ENCODE results near the gene DDX54. TPM values are rescaled to one million over a fixed set of nuclear protein-coding genes. Genes with fewer than 3 reads are reported as not detected.

The DDX54 gene
- total and polyA plus RNA-seq, 4 donors, result 12.6 to 70.8 (median 47.9) TPM

DNA sequence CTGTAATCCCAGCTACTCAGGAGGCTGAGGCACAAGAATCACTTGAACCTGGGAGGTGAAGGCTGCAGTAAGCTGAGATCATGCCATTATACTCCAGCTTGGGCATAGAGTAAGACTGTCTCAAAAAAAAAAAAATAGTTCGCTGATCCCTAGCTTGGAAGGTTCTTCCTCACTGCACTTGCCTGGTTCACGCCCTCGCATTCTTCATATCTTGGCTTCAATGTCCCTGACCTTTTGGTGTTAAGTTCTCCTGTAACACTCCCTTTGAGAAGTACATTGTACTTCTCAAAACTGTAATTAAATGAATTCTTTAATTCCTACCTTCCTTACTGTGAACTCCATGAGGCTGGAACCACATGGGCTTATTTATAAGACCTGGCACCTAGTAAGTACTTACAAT, 19.5 kb upstream of the DDX54 start:
- H3K4me3 ChIP-seq (ENCODE audit: low read length in 2 of 2), result no peak overlapping the region
- no peak overlapping the region for H3K27ac ChIP-seq (ENCODE audit: low read depth in 1 of 2, low read length in 2 of 2)
- intact Hi-C loops (cut with DNase I), result no loop called here
- H3K4me1 ChIP-seq (ENCODE audit: control insufficient read depth in 1 of 2, insufficient read depth in 2 of 2, low read length in 2 of 2), result no peaks in the 10 kb centered on the region
- 93 to 94% methylated on average over 3 of the region's 3 CpGs for WGBS, 2 donors
- H3K27me3 ChIP-seq (ENCODE audit: control insufficient read depth in 1 of 2, insufficient read depth in 2 of 2, low read length in 1 of 2), result no peaks in the 10 kb centered on the region
- H3K9me3 ChIP-seq (ENCODE audit: control insufficient read depth, low read length), result no peaks in the 10 kb centered on the region
- peak in 1 of 2 donors; percentile 7 for DNase-seq
- no peaks in the 10 kb centered on the region for H3K36me3 ChIP-seq (ENCODE audit: control insufficient read depth in 1 of 2, insufficient read depth in 2 of 2, low read length in 1 of 2)
- ATAC-seq (ENCODE audit: low FRiP score), result no peak

DNA sequence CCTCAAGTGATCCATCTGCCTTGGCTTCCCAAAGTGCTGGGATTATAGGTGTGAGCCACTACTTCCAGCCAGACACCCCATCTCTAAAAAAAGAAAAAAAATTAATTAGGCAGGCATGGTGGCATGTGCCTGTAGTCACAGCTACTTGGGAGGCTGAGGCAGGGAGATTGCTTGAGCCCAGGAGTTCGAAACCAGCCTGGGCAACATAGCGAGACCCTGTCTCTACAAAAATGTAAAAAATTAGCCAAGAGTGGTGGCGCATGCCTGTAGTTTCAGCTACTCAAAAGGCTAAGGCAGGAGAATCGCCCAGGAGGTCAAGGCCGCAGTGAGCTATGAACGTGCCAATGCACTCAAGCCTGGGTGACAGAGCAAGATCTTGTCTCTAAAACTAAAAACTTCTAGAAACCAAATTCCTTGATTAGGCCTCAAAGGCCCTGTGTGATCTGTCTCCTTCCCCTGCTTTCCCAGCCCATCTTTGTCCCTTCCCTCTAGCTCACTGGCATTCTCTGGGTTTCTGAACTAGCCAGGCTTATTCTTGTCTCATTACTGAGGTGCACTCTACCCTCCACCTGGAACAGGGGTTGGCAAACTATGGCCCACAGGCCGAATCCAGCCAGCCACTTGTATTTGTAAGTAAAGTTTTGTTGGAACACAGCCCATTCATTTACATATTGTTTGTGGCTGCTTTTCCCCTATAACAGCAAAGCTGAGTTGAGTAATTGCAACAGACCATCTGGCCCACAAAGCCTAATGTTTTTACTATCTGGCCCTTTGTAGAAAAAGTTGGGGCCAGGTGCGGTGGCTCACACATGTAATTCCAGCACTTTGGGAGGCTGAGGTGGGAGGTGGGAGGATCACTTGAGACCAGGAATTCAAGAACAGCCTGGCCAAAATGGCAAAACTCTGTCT, 18.8 kb upstream of the DDX54 start:
- ATAC-seq (ENCODE audit: low FRiP score), result no peak
- Histone ChIP-seq H3K27ac (ENCODE audit: low read depth in 1 of 2, low read length in 2 of 2) (no peak overlapping the region), H3K4me1 (ENCODE audit: control insufficient read depth in 1 of 2, insufficient read depth in 2 of 2, low read length in 2 of 2) (no peaks in the 10 kb centered on the region), H3K4me3 (ENCODE audit: low read length in 2 of 2) (no peak overlapping the region), H3K9me3 (ENCODE audit: control insufficient read depth, low read length) (no peaks in the 10 kb centered on the region), H3K27me3 (ENCODE audit: control insufficient read depth in 1 of 2, insufficient read depth in 2 of 2, low read length in 1 of 2) (no peaks in the 10 kb centered on the region), H3K36me3 (ENCODE audit: control insufficient read depth in 1 of 2, insufficient read depth in 2 of 2, low read length in 1 of 2) (no peaks in the 10 kb centered on the region)
- intact Hi-C loops (cut with DNase I), result no loop called here
- WGBS, 2 donors, result 93 to 94% methylated on average over 8 of the region's 8 CpGs
- peak in 1 of 2 donors; percentile 36 for DNase-seq

DNA sequence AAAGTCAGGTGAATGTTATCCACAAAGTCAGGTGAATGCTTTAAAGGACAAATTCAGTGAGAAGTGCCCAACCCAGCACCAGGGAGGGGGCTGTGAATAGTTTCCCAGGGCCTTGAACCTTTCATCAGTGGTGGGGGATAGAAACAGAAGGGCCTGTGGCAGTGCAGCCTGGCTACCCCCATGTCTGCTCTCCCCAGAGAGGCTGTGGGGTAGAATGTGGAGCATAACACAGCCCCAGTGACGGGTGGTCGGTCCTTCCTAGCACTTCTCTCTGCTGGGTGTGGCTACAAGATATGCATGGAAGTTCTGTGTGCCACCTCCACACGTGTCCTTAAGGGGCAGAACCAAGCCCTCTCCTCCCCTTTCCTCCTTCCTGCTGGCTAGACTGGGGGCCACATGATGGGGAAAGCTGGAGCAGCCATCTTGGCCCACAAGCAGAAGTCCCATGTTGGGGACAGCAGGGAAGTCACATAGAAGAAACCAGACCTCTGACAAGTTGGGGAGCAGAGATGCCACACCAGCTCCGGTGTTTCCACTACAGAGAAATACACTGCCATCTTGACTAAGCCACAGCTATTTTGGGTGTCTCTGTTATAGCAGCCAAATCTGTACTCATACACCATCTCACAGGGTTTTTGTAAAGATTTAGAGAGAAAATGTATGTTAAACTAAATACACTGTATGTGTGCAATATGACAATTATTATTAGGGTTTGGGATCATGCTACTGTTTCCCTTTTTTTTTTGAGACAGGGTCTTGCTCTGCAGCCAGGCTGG, 17.2 kb upstream of the DDX54 start:
- Histone ChIP-seq H3K4me3 (ENCODE audit: low read length in 2 of 2) (no peak overlapping the region), H3K27me3 (ENCODE audit: control insufficient read depth in 1 of 2, insufficient read depth in 2 of 2, low read length in 1 of 2) (no peaks in the 10 kb centered on the region), H3K36me3 (ENCODE audit: control insufficient read depth in 1 of 2, insufficient read depth in 2 of 2, low read length in 1 of 2) (no peaks in the 10 kb centered on the region), H3K9me3 (ENCODE audit: control insufficient read depth, low read length) (no peaks in the 10 kb centered on the region), H3K4me1 (ENCODE audit: control insufficient read depth in 1 of 2, insufficient read depth in 2 of 2, low read length in 2 of 2) (no peaks in the 10 kb centered on the region), H3K27ac (ENCODE audit: low read depth in 1 of 2, low read length in 2 of 2) (no peak overlapping the region)
- intact Hi-C loops (cut with DNase I), result no loop called here
- 94 to 95% methylated on average over 4 of the region's 4 CpGs for WGBS, 2 donors
- DNase-seq, result peak; percentile 25 to 59
- ATAC-seq (ENCODE audit: low FRiP score), result no peak

DNA sequence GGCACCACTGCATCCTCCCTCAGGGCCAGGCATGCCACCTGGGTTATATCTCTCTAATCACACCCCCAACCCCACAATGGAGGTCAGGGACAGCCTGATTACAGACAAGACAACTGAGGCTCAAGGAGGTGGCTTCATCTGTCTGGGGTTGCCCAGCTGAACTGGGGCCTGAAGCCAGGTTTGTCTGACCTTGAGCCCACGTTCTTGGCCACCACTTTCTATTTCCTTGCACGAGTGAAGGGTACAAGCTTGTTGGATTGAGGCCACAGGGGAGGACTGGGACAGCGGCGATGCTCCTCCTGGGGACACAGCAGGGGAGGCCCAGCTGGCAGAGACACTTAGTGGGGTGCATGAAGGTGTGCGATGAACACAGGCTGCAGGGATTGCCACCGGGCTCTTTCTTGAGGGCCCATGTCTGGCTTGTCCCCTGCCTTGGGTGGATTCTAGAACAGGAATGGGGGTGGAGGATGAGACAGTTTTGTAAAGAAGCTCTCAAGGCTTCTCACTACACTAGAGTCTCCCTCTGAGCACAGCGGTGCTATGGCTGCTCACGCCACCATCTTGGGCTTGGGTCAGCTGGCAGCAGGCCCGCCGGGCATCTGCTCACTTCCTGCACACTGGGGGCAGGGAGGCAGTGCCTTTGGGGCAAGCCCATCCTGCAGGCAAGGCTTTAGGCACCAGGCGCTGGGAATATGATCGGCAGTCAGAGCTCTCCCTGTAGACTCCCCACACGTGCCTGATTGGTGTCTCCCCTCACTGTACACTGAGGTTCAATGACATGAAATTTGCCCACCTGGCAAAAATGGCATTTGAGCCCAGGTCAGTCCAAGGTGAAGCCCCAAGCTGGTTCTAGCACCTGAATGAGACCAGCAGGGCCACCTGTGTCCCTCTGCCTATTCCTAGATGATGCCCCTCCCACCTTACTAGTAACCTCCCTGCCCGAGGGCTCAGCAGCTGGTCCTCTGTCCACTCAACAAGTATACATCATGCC, 16.2 kb upstream of the DDX54 start:
- DNase-seq (peak; percentile 41 to 61), ATAC-seq (ENCODE audit: low FRiP score) (no peak)
- Histone ChIP-seq H3K4me3 (ENCODE audit: low read length in 2 of 2) (no peak overlapping the region), H3K9me3 (ENCODE audit: control insufficient read depth, low read length) (no peaks in the 10 kb centered on the region), H3K27me3 (ENCODE audit: control insufficient read depth in 1 of 2, insufficient read depth in 2 of 2, low read length in 1 of 2) (no peaks in the 10 kb centered on the region), H3K36me3 (ENCODE audit: control insufficient read depth in 1 of 2, insufficient read depth in 2 of 2, low read length in 1 of 2) (no peaks in the 10 kb centered on the region), H3K4me1 (ENCODE audit: control insufficient read depth in 1 of 2, insufficient read depth in 2 of 2, low read length in 2 of 2) (no peaks in the 10 kb centered on the region), H3K27ac (ENCODE audit: low read depth in 1 of 2, low read length in 2 of 2) (no peak overlapping the region)
- WGBS, 2 donors, result 87 to 89% methylated on average over 14 of the region's 14 CpGs
- intact Hi-C loops (cut with DNase I), result no loop called here

DNA sequence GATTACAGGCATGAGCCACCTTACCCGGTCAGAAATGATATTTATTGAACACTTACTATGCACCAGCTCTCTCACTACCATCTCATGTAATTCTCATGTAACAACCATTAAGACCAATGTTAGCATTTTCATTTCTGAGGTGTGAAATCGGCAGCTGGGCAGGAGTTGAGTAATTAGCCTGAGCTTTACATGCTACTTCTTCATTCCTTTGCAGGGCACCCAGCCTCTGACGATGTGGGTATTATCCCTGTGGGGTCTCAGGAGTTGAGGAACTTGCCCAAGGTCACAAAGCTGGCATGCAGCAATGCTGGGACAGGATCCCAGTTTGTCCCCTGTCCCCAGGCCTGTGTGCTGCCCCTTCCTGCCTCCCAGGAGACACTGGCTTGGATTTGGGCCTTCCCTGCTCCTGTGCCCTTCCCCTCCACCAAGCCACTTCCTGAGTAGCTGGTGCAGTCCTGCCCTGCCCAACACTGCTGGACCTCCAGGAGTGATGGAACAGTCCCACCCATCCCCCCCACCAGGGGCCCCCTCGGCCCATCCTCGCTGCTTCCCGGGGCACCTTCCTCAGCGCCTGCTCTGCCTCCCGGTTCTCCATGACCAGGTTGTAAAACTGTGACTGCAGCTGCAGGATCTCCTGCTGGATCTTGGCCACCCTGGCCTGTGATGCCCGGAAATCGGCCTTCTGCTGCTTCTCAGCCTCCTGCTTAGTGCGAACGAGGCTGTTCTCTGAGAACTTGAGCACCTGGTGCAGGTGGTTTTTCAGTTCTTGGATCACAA, 14.9 kb upstream of the DDX54 start:
- Histone ChIP-seq H3K27ac (ENCODE audit: low read depth in 1 of 2, low read length in 2 of 2) (no peak overlapping the region), H3K9me3 (ENCODE audit: control insufficient read depth, low read length) (no peaks in the 10 kb centered on the region), H3K36me3 (ENCODE audit: control insufficient read depth in 1 of 2, insufficient read depth in 2 of 2, low read length in 1 of 2) (no peaks in the 10 kb centered on the region), H3K4me3 (ENCODE audit: low read length in 2 of 2) (no peak overlapping the region), H3K4me1 (ENCODE audit: control insufficient read depth in 1 of 2, insufficient read depth in 2 of 2, low read length in 2 of 2) (no peaks in the 10 kb centered on the region), H3K27me3 (ENCODE audit: control insufficient read depth in 1 of 2, insufficient read depth in 2 of 2, low read length in 1 of 2) (no peaks in the 10 kb centered on the region)
- intact Hi-C loops (cut with DNase I), result no loop called here
- no peak for ATAC-seq (ENCODE audit: low FRiP score)
- DNase-seq, result peak; percentile 38 to 73
- 79 to 85% methylated on average over 10 to 12 of the region's 12 CpGs for WGBS, 2 donors

DNA sequence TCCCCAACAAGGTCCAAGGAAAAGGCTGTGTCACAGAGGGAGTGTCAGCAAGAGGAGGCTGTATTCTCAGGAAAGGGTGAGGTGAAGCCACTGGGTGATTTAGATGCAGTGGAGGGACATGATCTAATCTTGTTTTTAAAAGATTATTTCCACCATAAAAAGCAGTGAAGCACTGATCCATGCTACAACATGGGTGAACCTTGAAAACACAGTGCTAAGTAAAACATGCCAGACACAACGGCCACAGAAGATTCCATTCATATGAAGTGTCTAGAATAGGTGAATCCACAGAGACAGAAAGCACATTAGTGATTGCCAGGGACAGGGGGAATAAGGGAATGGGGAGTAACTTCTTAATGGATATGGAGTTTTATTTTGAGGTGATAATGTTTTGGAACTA, 13.0 kb upstream of the DDX54 start:
- H3K4me3 ChIP-seq (ENCODE audit: low read length in 2 of 2), result no peak overlapping the region
- no peak for ATAC-seq (ENCODE audit: low FRiP score)
- intact Hi-C loops (cut with DNase I), result loop anchor here (5.0 kb wide), 3 partner anchors 74 to 224 kb away; partner anchors contain the start of genes PLBD2 (in 2 of the 2) and SDSL (in 1 of the 2)

DNA sequence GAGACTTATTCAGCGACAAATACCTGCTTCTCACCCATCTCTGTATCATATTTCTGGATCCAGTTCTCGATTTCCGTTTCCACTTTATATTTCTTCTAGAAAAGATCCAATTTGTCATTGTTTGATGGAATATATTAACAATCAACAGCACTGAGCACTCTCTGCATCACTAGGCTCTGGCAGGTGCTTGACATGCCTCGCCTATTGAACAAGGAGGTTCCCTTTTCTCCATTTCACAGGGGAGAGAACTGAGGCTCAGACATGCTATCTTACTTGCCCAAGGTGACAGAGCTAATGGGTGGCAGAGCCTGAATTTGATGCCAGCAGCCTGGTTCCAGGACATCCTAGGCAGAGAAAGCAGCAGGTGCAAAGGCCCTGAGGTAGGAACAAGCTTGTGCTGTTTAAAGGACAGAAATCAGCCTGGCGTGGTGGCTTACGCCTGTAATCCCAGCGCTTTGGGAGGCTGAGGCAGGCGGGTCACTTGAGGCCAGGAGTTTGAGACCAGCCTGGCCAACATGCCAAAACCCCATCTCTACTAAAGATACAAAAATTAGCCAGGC, 12.3 kb upstream of the DDX54 start:
- Histone ChIP-seq H3K4me1 (ENCODE audit: control insufficient read depth in 1 of 2, insufficient read depth in 2 of 2, low read length in 2 of 2) (no peaks in the 10 kb centered on the region), H3K27ac (ENCODE audit: low read depth in 1 of 2, low read length in 2 of 2) (no peak overlapping the region), H3K27me3 (ENCODE audit: control insufficient read depth in 1 of 2, insufficient read depth in 2 of 2, low read length in 1 of 2) (no peaks in the 10 kb centered on the region), H3K36me3 (ENCODE audit: control insufficient read depth in 1 of 2, insufficient read depth in 2 of 2, low read length in 1 of 2) (no peaks in the 10 kb centered on the region), H3K9me3 (ENCODE audit: control insufficient read depth, low read length) (no peaks in the 10 kb centered on the region), H3K4me3 (ENCODE audit: low read length in 2 of 2) (no peak overlapping the region)
- 93 to 94% methylated on average over 8 of the region's 8 CpGs for WGBS, 2 donors
- intact Hi-C loops (cut with DNase I), result loop anchor here (5.0 kb wide), 3 partner anchors 75 to 225 kb away; partner anchors contain the start of genes PLBD2 (in 2 of the 2) and SDSL (in 1 of the 2)
- peak; percentile 9 to 10 for DNase-seq
- ATAC-seq (ENCODE audit: low FRiP score), result no peak

More for the DNA sequence above, 13.0 kb upstream of the DDX54 start:
- H3K27ac ChIP-seq (ENCODE audit: low read depth in 1 of 2, low read length in 2 of 2), result no peak overlapping the region
- H3K4me1 ChIP-seq (ENCODE audit: control insufficient read depth in 1 of 2, insufficient read depth in 2 of 2, low read length in 2 of 2), result no peaks in the 10 kb centered on the region
- no peaks in the 10 kb centered on the region for H3K27me3 ChIP-seq (ENCODE audit: control insufficient read depth in 1 of 2, insufficient read depth in 2 of 2, low read length in 1 of 2)
- WGBS, 2 donors, result 44 to 49% methylated on average over 1 of the region's 1 CpG
- no peak for DNase-seq
- no peaks in the 10 kb centered on the region for H3K9me3 ChIP-seq (ENCODE audit: control insufficient read depth, low read length)
- no peaks in the 10 kb centered on the region for H3K36me3 ChIP-seq (ENCODE audit: control insufficient read depth in 1 of 2, insufficient read depth in 2 of 2, low read length in 1 of 2)

All from aorta (tissue), 5 donors.